ENCODE data around the gene CLECL1.
"Not testable (repeated sequence)": the region's sequence is repeated elsewhere in the genome, so short reads cannot be mapped to it uniquely, and the experiment has no call there.

The CLECL1 gene

DNA sequence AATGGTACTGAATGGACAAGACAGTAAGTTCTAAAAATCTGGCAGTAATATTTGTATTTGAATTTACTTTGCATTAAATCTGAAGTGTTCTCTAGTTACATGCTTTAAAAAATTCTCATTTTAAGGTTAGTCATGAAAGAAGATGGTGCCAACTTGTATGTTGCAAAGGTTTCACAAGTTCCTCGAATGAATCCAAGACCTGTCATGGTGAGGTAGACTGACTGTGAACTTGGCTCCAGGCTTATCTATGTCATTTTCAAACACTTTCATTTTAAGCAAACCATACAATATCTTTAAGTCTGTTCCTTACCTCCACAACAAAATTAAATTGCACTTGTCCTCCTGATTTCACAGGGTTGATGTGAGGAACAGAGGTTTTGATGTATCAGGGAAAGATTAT is 40.0 kb downstream of the CLECL1 start:
- DNase-seq = no peak

DNA sequence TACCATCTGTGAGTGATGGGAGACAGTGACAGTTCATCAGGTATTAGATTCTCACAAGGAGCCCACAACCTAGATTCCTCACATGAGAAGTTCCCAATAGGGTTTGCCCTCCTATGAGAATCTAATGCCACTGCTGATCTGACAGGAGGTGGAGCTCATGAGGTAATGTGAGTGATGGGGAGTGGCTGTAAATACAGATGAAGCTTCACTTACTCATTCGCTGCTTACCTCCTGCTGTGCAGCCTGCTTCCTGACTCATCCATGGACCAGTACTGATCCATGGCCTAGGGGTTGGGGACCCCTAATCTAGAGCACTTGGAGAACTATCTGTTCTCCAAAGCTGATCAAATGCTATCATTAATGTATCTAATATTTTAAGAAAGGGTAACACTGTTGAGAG is 45.7 kb downstream of the CLECL1 start:
- no peak for DNase-seq

DNA sequence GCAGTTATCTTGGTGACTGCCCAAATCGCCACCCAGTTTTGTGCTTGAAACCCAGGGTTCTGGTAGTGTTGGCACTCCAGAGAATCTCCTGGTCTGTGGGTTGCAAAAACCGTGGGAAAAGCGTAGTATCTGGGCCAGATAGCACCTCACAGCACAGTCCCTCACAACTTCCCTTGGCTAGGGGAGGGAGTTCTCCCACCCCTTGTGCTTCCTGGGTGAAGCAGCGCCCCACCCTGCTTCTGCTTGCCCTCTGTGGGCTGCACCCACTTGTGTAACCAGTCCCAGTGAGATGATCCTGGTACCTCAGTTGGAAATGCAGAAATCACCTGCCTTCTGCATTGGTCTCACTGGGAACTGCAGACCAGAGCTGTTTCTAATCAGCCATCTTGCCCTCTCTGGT is 47.0 kb downstream of the CLECL1 start:
- DNase-seq = no peak

DNA sequence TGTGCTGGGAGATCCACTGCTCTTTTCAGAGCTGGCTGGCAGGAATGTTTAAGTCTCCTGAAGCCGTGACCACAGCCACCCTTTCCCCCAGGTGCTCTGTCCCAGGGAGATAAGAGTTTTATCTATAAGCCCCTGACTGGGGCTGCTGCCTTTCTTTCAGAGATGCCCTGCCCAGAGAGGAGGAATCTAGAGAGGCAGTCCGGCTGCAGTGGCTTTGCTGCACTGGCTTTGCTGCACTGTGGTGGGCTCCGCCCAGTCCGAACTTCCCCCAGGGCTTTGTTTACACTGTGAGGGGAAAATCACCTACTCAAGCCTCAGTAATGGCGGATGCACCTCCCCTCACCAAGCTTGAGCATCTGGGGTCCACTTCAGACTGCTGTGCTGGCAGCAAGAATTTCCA is 47.5 kb downstream of the CLECL1 start:
- not testable (repeated sequence) for DNase-seq

DNA sequence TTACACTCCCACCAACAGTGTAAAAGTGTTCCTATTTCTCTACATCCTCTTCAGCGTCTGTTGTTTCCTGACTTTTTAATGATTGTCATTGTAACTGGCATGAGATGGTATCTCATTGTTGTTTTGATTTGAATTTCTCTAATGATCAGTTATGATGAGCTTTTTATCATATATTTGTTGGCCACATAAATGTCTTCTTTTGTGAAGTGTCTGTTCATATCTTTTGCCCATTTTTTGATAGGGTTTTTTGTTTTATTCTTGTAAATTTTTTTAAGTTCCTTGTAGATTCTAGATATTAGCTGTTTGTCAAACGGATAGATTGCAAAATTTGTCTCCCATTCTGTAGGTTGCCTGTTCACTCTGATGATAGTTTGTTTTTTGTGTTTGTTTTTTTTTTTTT is 49.9 kb downstream of the CLECL1 start:
- not testable (repeated sequence) for DNase-seq

DNA sequence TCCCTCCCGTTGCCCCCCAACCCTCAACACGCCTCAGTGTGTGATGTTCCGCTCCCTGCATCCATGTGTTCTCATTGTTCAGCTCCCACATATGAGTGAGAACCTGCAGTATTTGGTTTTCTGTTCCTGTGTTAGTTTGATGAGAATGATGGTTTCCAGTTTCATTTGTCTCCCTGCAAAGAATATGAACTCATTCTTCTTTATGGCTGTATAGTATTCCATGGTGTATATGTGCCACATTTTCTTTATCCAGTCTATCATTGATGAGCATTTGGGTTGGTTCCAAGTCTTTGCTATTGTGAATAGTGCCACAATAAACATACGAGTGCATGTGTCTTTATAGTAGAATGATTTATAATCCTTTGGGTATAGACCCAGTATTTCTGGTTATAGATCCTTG is 50.4 kb downstream of the CLECL1 start:
- DNase-seq = not testable (repeated sequence)

DNA sequence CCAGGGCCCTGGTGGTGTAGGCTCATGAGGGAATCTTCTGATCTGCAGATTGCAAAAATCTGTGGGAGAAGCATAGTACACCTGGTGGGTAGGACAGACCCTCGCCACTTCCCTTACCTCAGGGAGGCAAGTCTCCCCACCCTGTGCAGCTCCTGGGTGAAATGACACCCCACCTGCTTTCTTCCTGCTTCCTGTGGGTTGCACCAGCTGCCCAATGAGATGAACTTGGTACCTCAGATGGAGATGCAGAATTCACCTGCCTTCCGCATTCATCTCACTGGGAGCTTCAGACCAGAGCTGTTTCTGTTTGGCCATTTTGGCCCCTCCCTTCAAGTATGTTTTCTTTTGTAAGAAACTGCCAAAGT is 58.7 kb downstream of the CLECL1 start:
- no peak for DNase-seq

DNA sequence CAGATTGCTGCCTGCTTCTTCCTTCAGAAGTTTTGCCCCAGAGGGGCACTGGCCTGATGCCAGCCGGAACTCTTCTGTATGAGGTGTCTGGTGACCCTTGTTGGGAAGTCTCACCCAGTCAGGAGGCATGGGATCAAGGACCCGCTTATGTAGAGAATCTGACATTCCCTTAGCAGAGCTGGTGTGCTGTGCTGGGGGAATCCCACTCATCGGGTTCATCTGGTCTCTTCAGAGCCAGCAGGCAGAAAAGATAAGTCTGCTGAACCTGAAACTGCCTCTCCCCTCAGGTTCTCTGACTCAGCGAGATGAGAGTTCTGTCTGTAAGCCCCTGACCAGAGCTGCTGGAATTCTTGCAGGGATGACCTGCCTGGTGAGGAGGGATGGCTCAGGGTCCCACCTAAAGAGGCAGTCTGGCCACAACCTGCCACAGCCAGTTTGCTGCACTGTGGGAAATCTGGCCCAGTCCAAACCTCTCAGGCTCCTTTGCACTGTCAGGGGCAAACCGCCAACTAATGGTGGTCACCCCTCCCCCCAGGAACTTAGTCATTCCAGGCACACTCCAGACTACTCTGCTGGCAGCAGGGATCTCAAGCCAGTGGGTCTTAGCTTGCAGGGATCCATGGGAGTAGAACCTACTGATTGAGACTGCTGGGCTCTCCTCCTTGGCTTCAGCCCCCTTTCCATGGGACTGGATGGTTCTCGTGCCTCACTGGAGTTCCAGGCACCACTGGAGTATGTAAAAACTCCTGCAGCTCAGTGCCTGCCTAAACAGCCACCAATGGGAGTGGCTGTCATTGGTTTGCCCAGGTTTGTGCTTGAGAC is 59.3 kb downstream of the CLECL1 start:
- DNase-seq = no peak

Data from NCI-H510A treated with DMSO at 0.1 percent for 48 hours (cell line).